Bronchial epithelial cell (primary cell): ENCODE measurements around the gene ABCA4. TPM values are rescaled to one million over a fixed set of nuclear protein-coding genes. Genes with fewer than 3 reads are reported as not detected.

Experiments
- DNase-seq: peaks from one replicate; pipeline ENCODE4 v3.0.0-alpha.2; 2010; ENCODE audit warnings: low read depth
- FAIRE-seq: peaks from 2 replicates; lab custom pipeline; 2011; peaks lifted over from hg19 to GRCh38; lab: Jason Lieb, UNC
- H3K27me3 ChIP-seq: 2 replicates; pipeline ENCODE4 v1.5.1; 2011; ENCODE audit warnings: low read length; ENCODE audit not compliant: control insufficient read depth, insufficient read depth
- H3K36me3 ChIP-seq: 2 replicates; pipeline ENCODE4 v1.5.1; 2011; ENCODE audit warnings: low read length; ENCODE audit not compliant: control insufficient read depth, insufficient read depth
- H3K4me3 ChIP-seq: 2 replicates; pipeline ENCODE4 v1.5.1; 2011; ENCODE audit warnings: mild to moderate bottlenecking, low read depth, low read length, control low read depth
- CTCF ChIP-seq: IDR thresholded peaks from 2 replicates; pipeline ENCODE4 v1.5.1; 2011; ENCODE audit warnings: mild to moderate bottlenecking, moderate library complexity, low read length, control low read depth, inconsistent platforms; ENCODE audit not compliant: insufficient read depth, severe bottlenecking
- total RNA-seq: library from RNA; depleted of rRNA; stranded (reverse); fragments of >200 nt; gene quantifications from 2 replicates; pipeline ENCODE4 v1.2.1, GENCODE V29; 2014

Gene ABCA4
- total RNA-seq, 1 donor from 2014 or later, result under 0.01 TPM

GRCh38 chr1:94012708-94013366 lies 108.1 kb downstream of the ABCA4 start:
- H3K4me3 ChIP-seq, result no peak overlapping the region
- H3K36me3 ChIP-seq, result no peaks in the 10 kb centered on the region
- H3K27me3 ChIP-seq, result no peaks in the 10 kb centered on the region
- TF ChIP-seq CTCF, result no peak
- FAIRE-seq (no peak), DNase-seq (no peak)

DNA sequence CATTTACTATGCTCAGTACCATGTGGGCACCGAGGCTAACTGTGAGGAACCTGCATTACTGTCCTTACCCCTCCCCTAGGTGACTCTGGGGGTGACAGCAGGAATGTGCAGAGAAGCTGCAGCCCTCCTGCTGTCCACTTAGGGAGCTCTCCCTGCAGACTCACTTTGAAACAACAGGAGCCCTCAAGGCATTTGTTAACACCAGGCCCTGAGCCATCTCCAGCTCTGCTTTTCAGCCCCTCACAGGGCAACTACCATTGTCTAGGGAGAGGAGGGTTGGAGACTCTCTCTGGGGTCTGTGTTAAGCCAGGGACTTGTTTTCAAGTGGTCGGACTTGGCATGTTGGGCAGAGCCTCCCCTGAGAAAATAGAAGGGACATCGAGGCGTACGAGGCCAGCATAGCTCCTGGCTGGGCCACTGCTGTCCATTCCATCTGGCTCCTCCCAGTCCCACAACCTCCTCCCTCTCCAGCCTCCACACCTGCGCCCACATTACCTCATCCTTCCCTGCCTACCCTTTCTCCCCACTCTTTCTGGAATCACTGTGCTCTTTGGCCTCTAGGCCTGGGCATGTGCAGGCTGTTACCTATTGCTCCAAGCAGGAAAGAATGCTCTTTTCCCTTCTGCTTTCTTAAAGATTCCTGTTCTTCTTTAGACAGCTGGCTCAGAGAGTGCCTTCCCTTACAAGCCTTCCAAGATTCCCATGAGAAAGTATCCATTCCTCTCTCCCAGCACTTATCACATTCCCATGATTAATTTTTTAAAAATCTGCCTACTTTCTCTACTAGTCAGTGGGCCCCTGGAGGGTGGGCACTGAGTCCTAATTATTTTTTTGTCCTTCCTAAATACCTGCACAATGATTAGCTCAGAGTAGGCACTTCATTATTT lies 109.0 kb downstream of the ABCA4 start:
- Histone ChIP-seq H3K27me3 (no peaks in the 10 kb centered on the region), H3K4me3 (no peak overlapping the region), H3K36me3 (no peaks in the 10 kb centered on the region)
- no peak for TF ChIP-seq CTCF
- FAIRE-seq (no peak), DNase-seq (peak; percentile 35)

DNA sequence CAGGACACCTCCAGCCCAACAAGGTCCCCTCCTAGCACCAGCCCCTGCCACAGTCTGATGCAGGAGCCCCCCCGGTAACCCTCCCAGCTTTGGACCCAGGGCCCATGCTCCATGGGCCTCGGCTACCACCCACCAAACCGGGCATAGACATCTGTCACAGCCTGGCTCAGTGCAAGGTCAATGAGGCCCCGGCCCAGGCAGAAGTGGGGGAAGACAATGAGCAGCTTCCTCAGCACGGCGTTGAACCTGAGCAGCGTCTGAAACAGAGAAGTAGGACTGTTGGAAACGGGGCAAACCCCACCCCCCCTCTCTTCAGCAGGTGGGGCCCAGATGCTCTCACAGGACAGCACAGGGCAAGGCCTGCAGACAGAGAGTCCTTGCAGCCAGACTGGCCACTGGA lies 109.8 kb downstream of the ABCA4 start:
- H3K4me3 ChIP-seq, result no peak overlapping the region
- FAIRE-seq (no peak), DNase-seq (no peak)
- no peak for TF ChIP-seq CTCF
- H3K27me3 ChIP-seq, result no peaks in the 10 kb centered on the region
- no peaks in the 10 kb centered on the region for H3K36me3 ChIP-seq

GRCh38 chr1:94009304-94009703 lies 111.6 kb downstream of the ABCA4 start:
- H3K36me3 ChIP-seq, result no peaks in the 10 kb centered on the region
- no peaks in the 10 kb centered on the region for H3K27me3 ChIP-seq
- no peak for FAIRE-seq
- no peak for TF ChIP-seq CTCF
- DNase-seq, result no peak
- H3K4me3 ChIP-seq, result no peak overlapping the region

DNA sequence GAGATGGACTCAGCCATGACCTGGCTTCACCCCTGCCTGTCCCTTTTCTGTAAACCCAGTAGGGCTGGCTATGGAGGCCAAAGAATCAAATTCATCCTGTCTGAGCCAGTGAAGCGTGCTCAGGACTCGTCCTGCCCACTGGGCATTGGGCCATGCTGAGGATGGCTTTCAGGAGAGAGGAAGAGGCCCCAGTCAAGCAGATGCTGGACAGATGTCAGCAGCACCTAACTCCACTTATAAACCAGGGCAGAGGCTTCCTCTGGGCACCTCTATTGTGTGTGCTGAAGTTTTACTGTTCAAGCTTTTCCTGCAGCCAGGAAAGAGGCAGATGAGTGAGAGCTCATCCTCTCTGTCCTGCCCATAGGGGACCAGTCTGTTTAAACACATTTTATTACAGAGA lies 114.3 kb downstream of the ABCA4 start:
- Histone ChIP-seq H3K36me3 (no peaks in the 10 kb centered on the region), H3K4me3 (no peak overlapping the region), H3K27me3 (no peaks in the 10 kb centered on the region)
- TF ChIP-seq CTCF, result no peak
- no peak for DNase-seq
- FAIRE-seq, result no peak
